GM12878 (cell line): ENCODE results near the gene PFKP. TPM values are rescaled to one million over a fixed set of nuclear protein-coding genes. Genes with fewer than 3 reads are reported as not detected.

Experiments used
- ATAC-seq: fragments of 200-7000 bp; cut with Tn5 transposase; 3 replicates; pipeline ENCODE4 v1.9.1; 2020; ENCODE audit warnings: mild to moderate bottlenecking, moderate library complexity
- BruUV-seq: library from RNA; stranded (reverse); fragments of 400-500 nt; replicated peaks from 2 replicates; lab custom pipeline; 2021; lab: Mats Ljungman, UMichigan
- CTCF ChIA-PET: fragments of 300-600 bp; sonication (Branson Sonifier 250); formaldehyde crosslinking; extraction: SDS; loops from one replicate; lab custom pipeline; 2021; ENCODE audit warnings: inconsistent platforms; lab: Yijun Ruan, JAX
- POLR2A ChIA-PET: fragments of 350-600 bp; formaldehyde crosslinking; extraction: SDS; loops from one replicate; lab custom pipeline; 2021; ENCODE audit warnings: inconsistent platforms; lab: Charles Lee
- RAD21 ChIA-PET: fragments of 300-600 bp; sonication (Branson Sonifier 250); formaldehyde crosslinking; loops from one replicate; lab custom pipeline; 2023; ENCODE audit warnings: antibody characterized with exemption; ENCODE audit not compliant: unreplicated experiment; lab: Charles Lee
- SMC1A ChIA-PET: fragments of 300-600 bp; sonication (Branson Sonifier 250); formaldehyde crosslinking; loops from one replicate; lab custom pipeline; 2023; ENCODE audit not compliant: unreplicated experiment, uncharacterized antibody; lab: Charles Lee
- DNase-seq: peaks from one replicate; pipeline ENCODE4 v3.0.0-alpha.2; 2011; ENCODE audit warnings: low read depth, low spot score
- FAIRE-seq: peaks from 3 replicates; lab custom pipeline; 2011; peaks lifted over from hg19 to GRCh38; lab: Jason Lieb, UNC
- H2AFZ ChIP-seq: 2 replicates; pipeline ENCODE4 v1.6.0; 2011; ENCODE audit warnings: low read depth, low read length, control low read depth; ENCODE audit not compliant: control insufficient read depth
- H3K27ac ChIP-seq: 2 replicates; pipeline ENCODE4 v1.5.1; 2011; ENCODE audit warnings: control low read depth; ENCODE audit not compliant: control insufficient read depth, insufficient read depth
- H3K27me3 ChIP-seq, 2 experiments: replicated peaks in 1 of 2; 2 replicates each; pipeline versions ENCODE4 v1.6.0 to v1.6.1; 2011; ENCODE audit warnings: low read length in 1 of 2; ENCODE audit not compliant: control insufficient read depth in 2 of 2, insufficient read depth in 2 of 2
- H3K36me3 ChIP-seq, 2 experiments: 2 replicates each; pipeline ENCODE4 v1.5.1; 2011; ENCODE audit warnings: low read length in 1 of 2; ENCODE audit not compliant: control insufficient read depth in 2 of 2, insufficient read depth in 2 of 2
- H3K4me1 ChIP-seq: 2 replicates; pipeline ENCODE4 v1.6.1; 2011; ENCODE audit warnings: mild to moderate bottlenecking, low read length, moderate library complexity, mixed read lengths; ENCODE audit not compliant: control insufficient read depth, insufficient read depth
- H3K4me2 ChIP-seq: 2 replicates; pipeline ENCODE4 v1.6.0; 2011; ENCODE audit warnings: control low read depth; ENCODE audit not compliant: control insufficient read depth, insufficient read depth
- H3K4me3 ChIP-seq: fragments of 200-600 bp; sonication (generic); 2 replicates; pipeline ENCODE4 v1.5.1; 2016
- H3K79me2 ChIP-seq: 2 replicates; pipeline ENCODE4 v1.6.0; 2011; ENCODE audit warnings: low read length; ENCODE audit not compliant: control insufficient read depth, insufficient read depth
- H3K9ac ChIP-seq: 2 replicates; pipeline ENCODE4 v1.8.0; 2011; ENCODE audit warnings: low read length, control low read depth, mixed read lengths; ENCODE audit not compliant: control insufficient read depth, insufficient read depth
- H3K9me3 ChIP-seq: replicated peaks from 3 replicates; pipeline ENCODE4 v1.5.1; 2011; ENCODE audit warnings: mild to moderate bottlenecking, low read length; ENCODE audit not compliant: control insufficient read depth, insufficient read depth
- H4K20me1 ChIP-seq: 2 replicates; pipeline ENCODE4 v1.6.0; 2011; ENCODE audit not compliant: control insufficient read depth, insufficient read depth
- E4F1 ChIP-seq: fragments of 450-650 bp; IDR thresholded peaks from 2 replicates; pipeline ENCODE4 v1.6.1; 2018; ENCODE audit warnings: borderline replicate concordance, mild to moderate bottlenecking; ENCODE audit not compliant: partially characterized antibody
- PAX8 ChIP-seq: fragments of 450-650 bp; IDR thresholded peaks from 2 replicates; pipeline ENCODE4 v1.6.1; 2017; ENCODE audit warnings: mild to moderate bottlenecking, moderate library complexity
- YBX1 ChIP-seq: fragments of 450-650 bp; IDR thresholded peaks from 2 replicates; pipeline ENCODE4 v1.6.1; 2016; ENCODE audit warnings: antibody characterized with exemption
- ZZZ3 ChIP-seq: IDR thresholded peaks from 2 replicates; pipeline ENCODE4 v1.6.1; 2011; ENCODE audit warnings: low read depth; ENCODE audit not compliant: control insufficient read depth, insufficient read length
- WGBS: methylation state at CpG from one replicate; pipeline ENCODE4 v1.1.6; 2016; ENCODE audit warnings: low lambda C conversion rate; ENCODE audit not compliant: insufficient replicate concordance, insufficient coverage; ENCODE audit errors: missing lambda C conversion rate; 5-methylcytosine and 5-hydroxymethylcytosine counted together
- in situ Hi-C: fragments of 300-500 bp; cut with MboI; formaldehyde crosslinking; loops from 9 replicates; pipeline ENCODE4 v1.14.3; 2018; ENCODE audit warnings: mixed read lengths
- intact Hi-C: fragments of 100-400 bp; cut with micrococcal nuclease; formaldehyde crosslinking; loops from one replicate; pipeline ENCODE4 v1.14.2; 2022; ENCODE audit not compliant: unreplicated experiment
- polyA plus RNA-seq, 11 experiments: library from polyadenylated mRNA; depleted of rRNA in 4 of 11; unstranded in 6 of 11; stranded (reverse) in 5 of 11; fragments of >200 nt; fragmentation: Nextera tagmentation in 4 of 11; fragmentation: Illumina TruSeq in 1 of 11; extraction: Ambion mirVana in 4 of 11; extraction: Trizol in 1 of 11; gene quantifications; 1 replicate in 1 of 11; 2 replicates in 10 of 11; pipeline versions ENCODE4 v1.2.1 to v1.2.3, GENCODE V29; 2011 to 2016; ENCODE audit warnings: inconsistent platforms in 2 of 11, missing spikeins in 2 of 11, low read depth in 1 of 11
- total RNA-seq, 4 experiments: library from RNA; depleted of rRNA in 3 of 4; stranded (reverse); fragments of >200 nt in 3 of 4; fragmentation: Illumina TruSeq in 1 of 4; extraction: Trizol in 1 of 4; gene quantifications; 2 replicates each; pipeline versions ENCODE4 v1.2.1 to v1.2.3, GENCODE V29; 2013 to 2021
- TF ChIP-seq, protein P1 (sequence below): IDR thresholded peaks from 2 replicates; pipeline ENCODE4 v1.6.1; 2011; ENCODE audit warnings: borderline replicate concordance, low read depth, mild to moderate bottlenecking, moderate library complexity, mixed read lengths, low read length; ENCODE audit not compliant: insufficient read depth; ENCODE audit errors: extremely low read length
- TF ChIP-seq, protein P2 (sequence below): IDR thresholded peaks from 2 replicates; pipeline ENCODE4 v1.6.1; 2012; ENCODE audit warnings: low read length, inconsistent platforms

Gene PFKP
- total and polyA plus RNA-seq, 10 of the 15 experiments (the other 5 are each of a cell fraction or from before 2014, with no cell fraction given) = 27.0 to 145 (median 95.7) TPM

- no peak for TF ChIP-seq E4F1
Observed at GRCh38 chr10:3054183-3054850, 13.0 kb upstream of the PFKP start (continued).

DNA sequence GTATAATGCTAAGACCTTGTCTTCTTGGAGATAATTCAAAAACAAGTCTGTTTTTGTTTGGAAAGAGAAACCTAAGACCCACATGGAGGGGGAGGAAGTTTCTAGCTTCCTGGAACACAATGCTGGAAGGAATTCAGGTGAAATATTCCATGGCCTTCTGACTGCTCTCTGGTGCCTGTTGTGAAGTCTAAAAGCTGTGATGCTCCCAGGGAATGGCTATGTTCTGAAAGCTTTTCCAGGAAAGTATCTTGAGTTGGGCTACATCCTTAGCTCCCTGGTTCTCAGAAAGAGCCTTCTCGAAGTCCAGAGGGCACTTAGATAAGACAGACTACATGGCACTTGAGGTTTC, 12.5 kb upstream of the PFKP start:
- TF ChIP-seq, protein P1, sequence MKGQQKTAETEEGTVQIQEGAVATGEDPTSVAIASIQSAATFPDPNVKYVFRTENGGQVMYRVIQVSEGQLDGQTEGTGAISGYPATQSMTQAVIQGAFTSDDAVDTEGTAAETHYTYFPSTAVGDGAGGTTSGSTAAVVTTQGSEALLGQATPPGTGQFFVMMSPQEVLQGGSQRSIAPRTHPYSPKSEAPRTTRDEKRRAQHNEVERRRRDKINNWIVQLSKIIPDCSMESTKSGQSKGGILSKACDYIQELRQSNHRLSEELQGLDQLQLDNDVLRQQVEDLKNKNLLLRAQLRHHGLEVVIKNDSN = no peak
- TF ChIP-seq YBX1 (no peak), ZZZ3 (no peak), PAX8 (no peak)
- TF ChIP-seq, protein P2, sequence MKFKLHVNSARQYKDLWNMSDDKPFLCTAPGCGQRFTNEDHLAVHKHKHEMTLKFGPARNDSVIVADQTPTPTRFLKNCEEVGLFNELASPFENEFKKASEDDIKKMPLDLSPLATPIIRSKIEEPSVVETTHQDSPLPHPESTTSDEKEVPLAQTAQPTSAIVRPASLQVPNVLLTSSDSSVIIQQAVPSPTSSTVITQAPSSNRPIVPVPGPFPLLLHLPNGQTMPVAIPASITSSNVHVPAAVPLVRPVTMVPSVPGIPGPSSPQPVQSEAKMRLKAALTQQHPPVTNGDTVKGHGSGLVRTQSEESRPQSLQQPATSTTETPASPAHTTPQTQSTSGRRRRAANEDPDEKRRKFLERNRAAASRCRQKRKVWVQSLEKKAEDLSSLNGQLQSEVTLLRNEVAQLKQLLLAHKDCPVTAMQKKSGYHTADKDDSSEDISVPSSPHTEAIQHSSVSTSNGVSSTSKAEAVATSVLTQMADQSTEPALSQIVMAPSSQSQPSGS = no peak
- no peak overlapping the region for H3K4me2 ChIP-seq
- in situ Hi-C loops (no loop called here), intact Hi-C loops (no loop called here)
- WGBS = 0% methylated on average over 1 of the region's 1 CpG
- H3K9ac ChIP-seq = no peak overlapping the region
- no peaks in the 10 kb centered on the region for H3K4me1 ChIP-seq
- no peak for ATAC-seq
- H3K4me3 ChIP-seq = no peak overlapping the region
- no peaks in the 10 kb centered on the region; a peak in 1 of 4 replicates for H3K27me3 ChIP-seq
- no peaks in the 10 kb centered on the region for H3K36me3 ChIP-seq
- DNase-seq = no peak
- H3K79me2 ChIP-seq = no peaks in the 10 kb centered on the region
- POLR2A ChIA-PET = interaction anchor here (0.8 kb wide), 1 partner anchor 9 kb away, joined by 3 read pairs; no protein-coding TSS in a partner anchor
- RAD21 ChIA-PET = interaction anchor here (1.1 kb wide), 2 partner anchors 10 to 12 kb away, joined by 3 to 4 read pairs; no protein-coding TSS in a partner anchor
- CTCF ChIA-PET = interaction anchor here (1.6 kb wide), 1 partner anchor 11 kb away, joined by 5 read pairs; no protein-coding TSS in a partner anchor
- no peaks in the 10 kb centered on the region for H4K20me1 ChIP-seq
- H3K27ac ChIP-seq = no peak overlapping the region
- peaks cover 1% of the 10 kb centered on the region; the same call in 1 of the 3 replicates for H3K9me3 ChIP-seq
- no peak overlapping the region for H2AFZ ChIP-seq
- BruUV-seq = no TSS peak
- SMC1A ChIA-PET = interaction anchor here (1.6 kb wide), 1 partner anchor 11 kb away, joined by 5 read pairs; no protein-coding TSS in a partner anchor
- FAIRE-seq = no peak
